Activated CD4-positive, alpha-beta T cell treated with anti-CD3 and anti-CD28 coated beads, Interleukin-2, amount 50 U/mL, for 16 hours (primary cell): ENCODE results near the gene PCGF3.
"Not testable (repeated sequence)": the region's sequence is repeated elsewhere in the genome, so short reads cannot be mapped to it uniquely, and the experiment has no call there.

Experiments
- DNase-seq: peaks from one replicate; pipeline ENCODE4 v3.0.0-alpha.2; 2020

PCGF3 gene

DNA sequence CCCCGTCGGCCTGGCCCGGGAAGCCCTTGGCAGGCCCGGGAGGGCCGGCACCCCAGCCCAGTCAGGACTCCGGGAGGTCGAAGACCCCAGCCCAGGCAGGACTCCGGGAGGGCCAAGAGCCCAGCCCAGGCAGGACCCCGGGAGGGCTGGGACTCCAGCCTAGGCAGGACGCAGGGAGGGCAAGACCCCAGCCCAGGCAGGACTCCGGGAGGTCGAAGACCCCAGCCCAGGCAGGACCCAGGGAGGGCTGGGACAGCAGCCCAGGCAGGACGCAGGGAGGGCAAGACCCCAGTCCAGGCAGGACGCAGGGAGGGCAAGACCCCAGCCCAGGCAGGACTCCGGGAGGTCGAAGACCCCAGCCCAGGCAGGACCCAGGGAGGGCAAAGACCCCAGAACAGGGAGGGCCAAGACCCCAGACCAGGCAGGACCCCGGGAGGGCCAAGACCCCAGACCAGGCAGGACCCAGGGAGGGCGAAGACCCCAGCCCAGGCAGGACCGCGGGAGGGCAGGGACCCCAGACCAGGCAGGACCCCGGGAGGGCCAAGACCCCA, 526 bp downstream of the PCGF3 start:
- not testable (repeated sequence) for DNase-seq

DNA sequence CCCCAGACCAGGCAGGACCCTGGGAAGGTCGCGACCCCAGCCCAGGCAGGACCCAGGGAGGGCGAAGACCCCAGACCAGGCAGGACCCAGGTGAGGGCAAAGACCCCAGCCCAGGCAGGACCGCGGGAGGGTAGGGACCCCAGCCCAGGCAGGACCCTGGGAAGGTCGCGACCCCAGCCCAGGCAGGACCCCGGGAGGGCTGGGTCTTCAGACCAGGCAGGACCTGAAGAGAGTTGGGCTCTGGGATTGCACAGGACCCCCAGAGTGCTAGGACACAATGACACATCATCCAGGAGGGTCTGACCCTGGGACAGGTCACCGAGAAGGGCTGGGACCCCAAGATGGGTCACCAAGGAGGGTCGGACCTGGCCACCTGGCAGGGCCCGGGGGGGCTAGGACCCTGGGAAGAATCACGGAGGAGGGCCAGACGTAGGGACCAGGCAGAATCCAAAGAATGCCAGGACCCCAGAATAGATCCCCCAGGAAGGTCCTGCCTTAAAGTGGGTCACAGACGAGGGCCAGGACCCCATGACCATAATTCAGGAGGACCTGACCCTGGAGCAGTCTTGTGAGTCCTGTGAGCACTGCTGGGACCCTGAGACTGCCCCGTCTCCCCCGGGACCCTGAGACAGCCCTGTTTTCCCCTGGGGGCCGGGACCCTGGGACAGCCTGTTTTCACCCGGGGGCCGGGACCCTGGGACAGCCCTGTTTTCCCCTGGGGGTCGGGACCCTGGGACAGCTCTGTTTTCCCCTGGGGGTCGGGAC, 1.4 kb downstream of the PCGF3 start:
- no peak for DNase-seq

DNA sequence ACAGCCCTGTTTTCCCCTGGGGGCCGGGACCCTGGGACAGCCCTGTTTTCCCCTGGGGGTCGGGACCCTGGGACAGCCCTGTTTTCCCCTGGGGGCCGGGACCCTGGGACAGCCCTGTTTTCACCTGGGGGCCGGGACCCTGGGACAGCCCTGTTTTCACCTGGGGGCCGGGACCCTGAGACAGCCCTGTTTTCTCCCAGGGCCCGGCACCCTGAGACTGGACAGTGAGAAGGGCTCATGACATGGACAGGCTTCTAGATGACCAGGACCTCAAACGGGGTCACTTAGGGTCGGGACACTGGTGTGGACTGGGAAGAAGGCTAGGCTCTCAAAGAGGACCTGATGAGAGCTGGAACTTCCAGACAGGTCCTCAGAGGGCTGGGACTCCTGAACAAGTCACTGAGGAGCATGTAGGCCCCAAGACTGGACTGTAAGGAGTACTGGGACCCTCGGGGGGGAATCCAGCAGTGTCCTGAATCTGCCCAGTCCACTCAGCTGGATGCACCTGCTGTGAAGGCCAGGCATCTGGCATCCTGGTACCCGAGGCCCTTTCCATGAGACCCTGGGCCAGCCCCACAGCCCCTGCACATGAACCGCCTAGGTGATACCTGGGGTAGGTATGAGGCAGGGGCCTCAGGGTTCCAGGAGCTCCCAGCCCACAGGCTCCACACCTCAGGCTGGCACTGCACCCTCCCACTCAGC, 2.4 kb downstream of the PCGF3 start:
- no peak for DNase-seq

DNA sequence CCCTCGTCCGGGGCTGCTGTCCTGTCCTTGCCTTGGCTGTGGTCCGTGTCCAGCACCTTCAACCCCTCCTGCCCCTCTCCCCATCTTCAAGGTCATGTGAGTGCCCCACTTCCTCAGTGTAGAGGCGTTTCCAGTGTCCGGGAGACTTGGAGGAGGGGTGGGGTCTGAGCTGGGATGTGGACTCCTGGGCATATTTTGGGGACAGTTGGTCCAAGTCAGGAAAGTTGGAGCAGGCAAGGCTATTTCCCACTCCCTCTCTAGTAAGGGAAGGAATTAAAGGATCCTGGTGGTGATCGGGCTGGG, 3.0 kb downstream of the PCGF3 start:
- DNase-seq, result no peak

DNA sequence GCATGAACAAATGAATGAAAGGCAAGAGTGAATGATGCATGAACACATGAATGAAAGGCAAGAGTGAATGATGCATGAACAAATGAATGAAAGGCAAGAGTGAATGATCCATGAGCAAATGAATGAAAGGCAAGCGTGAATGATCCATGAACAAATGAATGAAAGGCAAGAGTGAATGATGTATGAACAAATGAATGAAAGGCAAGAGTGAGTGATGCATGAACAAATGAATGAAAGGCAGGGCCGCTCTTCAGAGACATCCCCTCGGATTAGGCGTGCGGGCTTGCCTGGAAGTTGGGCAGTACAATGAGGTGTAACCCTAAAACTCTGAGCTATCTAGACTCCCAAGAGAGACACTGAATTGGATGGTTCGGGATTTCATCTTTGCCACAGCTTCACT, 3.7 kb downstream of the PCGF3 start:
- no peak for DNase-seq

DNA sequence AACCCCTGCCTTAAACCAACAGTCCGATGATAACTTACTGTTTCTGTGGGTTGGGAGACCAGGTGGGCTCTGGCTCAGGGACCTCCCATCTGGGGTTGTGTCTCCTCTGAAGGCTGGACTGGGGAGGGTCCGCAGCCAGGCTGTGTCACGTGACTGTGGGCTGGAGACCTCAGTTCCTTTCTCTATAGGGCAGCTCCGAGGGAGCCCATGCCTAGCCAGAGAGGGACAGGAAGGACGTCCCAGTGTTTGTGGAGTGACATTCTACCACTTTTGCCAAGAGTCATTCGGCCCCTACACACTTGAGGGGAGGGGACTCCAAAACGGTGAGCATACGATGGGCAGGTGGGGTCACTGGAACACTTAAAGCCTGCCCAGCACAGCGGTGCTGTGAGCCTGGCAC, 4.5 kb downstream of the PCGF3 start:
- DNase-seq, result no peak

DNA sequence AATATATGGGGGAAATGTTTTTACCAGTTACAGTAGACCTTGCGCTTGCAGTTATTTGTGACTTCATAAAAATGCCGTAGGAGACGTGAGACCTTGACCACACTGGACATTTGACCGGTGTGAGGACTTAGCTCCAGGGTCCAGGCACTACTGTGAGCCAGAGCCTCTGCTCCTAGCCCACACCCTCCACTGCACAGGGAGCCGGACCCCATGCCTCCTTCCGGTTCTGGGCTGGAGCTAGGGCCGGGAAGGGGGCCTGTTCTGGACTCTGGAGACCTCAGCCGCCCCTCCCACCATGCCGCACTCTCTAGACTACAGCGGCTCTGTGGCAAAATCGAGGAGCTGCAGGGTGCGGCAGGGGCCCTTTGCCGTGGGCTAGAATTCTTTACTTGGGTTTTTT, 5.3 kb downstream of the PCGF3 start:
- DNase-seq, result no peak

DNA sequence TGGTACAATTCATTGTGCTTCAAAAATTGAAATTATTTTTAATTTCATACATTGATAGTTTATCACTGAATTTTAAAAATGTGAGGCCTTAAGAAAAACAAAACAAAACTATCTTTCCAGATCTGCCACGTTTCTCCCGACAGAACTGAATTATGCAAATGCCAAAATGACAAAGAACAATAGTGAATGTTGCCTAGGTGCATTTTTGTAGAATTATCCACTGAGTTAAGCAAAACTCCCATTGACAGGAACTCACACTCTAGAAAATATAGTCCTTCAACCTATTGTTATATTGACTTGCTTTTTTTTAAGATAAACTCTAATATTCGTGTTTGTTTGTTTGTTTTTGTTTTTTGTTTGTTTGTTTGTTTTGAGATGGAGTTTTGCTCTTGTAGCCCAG, 6.5 kb downstream of the PCGF3 start:
- DNase-seq, result no peak

DNA sequence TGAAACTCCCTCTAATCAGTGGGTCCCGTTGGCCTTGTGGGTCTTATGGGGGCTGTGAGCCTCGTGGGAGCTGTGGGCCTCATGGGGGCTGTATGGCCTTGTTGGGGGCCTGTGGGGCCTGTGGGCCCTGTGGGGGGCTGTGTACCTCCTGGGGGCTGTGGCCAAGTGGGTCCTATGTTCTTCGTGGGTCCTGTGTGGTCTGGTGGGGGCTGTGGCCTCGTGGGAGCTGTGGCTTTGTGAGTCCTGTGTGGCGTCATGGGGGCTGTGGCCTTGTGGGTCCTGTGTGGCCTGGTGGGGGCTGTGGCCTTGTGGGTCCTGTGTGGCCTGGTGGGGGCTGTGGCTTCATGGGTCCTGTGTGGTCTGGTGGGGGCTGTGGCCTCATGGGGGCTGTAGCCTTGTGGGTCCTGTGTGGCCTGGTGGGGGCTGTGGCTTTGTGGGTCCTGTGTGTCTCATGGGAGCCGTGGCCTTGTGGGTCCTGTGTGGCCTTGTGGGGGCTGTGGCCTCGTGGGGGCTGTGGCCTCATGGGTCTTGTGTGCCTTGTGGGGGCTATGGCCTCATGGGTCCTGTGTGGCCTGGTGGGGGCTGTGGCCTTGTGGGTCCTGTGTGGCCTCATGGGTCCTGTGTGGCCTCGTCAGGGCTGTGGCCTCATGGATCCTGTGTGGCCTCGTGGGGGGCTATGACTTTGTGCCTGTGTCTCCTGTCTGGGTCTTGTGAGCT, 7.4 kb downstream of the PCGF3 start:
- DNase-seq, result no peak

DNA sequence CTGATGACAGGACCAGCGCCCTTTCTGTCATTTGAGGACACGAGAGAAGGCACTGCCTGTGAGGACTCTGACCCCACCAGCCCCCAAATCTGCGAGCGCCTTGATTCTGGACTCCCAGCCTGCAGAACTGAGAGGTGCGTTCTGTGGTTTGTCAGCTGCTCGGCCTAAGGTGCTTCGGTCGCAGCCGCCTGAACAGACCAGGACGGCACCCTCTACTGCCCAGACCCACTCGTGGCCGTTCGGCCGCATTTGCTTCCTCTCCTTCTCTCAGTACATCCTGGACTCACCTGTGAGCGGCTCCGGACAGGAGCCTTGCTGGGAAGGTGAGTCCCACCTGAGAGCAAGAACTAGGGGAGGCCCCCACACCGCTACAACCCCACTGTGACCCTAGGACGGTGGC, 8.5 kb downstream of the PCGF3 start:
- no peak for DNase-seq

DNA sequence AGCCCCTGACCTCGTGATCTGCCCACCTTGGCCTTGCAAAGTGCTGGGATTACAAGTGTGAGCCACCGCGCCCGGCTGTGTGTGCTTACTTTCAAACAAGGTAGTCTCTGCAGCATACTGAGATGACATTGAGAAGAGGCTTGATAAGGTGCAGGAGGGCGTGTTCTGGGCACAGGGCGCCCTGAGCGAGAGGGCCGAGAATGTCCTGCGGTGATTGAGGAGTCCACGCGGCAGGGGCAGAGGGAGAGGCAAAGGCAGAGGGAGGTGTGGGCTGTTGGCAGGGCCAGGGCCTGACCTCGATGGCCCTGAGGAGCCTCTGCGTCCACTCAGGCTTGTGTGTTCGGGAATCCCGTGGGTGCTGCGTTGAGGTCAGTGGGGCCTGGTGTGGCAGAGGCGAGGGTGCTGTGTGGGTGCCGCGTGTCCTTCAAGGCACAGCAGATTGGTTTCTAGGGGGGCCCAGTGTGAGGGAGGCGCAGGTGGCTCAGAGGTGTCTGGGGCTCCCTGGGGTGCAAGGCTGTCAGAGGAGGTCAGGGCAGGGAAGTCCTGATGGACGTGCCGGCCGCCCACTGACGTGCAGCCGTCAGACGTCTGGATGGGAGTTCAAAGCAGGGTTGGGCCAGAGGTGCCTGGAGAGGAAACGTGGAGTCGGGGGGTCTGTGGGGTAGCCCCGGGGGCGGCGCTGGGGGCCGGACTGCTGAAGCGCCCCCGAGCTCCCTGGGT, 12.1 kb downstream of the PCGF3 start:
- no peak for DNase-seq

DNA sequence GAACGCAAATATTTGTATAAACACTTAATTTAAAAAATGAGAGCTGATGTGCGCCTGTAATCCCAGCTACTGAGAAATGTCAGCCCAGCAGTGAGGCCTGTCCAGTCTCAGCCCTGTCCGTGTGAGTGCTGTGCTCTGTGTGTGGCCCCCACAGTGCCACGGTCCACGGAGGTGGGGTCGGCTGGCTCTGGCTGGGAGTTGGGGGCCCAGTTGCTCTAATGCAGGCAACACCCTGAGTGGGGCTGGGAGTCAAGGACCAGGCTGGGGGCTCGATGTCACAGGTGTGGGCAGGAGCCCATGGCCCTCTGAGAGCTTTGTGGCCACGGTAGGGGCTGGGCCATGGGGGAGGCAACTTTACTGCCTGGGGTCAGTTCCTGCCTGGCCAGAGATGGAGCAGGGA, 12.8 kb downstream of the PCGF3 start:
- DNase-seq, result no peak

DNA sequence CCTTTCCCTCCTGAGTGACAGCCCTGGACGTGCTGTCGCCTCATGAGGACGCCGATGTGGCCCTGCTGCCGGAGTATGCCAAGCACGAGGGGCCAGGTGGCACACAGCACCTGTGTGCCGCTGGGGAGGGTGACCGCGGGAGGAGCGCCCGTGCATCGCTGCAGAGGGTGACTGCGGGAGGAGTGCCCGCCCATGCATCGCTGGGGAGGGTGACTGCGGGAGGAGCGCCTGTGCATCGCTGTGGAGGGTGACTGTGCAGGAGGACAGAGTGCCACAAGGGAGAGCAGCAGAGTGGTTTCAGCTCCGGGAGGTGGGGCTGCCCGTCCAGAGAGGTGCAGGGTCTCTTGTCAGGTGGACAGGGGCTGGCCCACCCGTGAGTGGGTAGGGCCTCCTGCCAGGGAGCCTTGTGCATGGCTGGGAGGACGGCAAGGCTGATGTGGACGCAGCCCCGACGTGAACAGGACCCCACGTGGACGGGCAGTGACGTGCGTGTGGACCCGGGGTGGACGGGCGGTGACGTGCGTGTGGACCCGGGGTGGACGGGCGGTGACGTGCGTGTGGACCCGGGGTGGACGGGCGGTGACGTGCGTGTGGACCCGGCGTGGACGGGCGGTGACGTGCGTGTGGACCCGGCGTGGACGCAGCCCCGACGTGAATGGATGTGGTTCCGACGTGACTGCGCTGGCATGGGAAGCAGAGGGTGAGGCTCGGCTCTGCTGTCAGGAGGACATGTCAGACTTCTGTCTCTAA, 14.7 kb downstream of the PCGF3 start:
- no peak for DNase-seq

DNA sequence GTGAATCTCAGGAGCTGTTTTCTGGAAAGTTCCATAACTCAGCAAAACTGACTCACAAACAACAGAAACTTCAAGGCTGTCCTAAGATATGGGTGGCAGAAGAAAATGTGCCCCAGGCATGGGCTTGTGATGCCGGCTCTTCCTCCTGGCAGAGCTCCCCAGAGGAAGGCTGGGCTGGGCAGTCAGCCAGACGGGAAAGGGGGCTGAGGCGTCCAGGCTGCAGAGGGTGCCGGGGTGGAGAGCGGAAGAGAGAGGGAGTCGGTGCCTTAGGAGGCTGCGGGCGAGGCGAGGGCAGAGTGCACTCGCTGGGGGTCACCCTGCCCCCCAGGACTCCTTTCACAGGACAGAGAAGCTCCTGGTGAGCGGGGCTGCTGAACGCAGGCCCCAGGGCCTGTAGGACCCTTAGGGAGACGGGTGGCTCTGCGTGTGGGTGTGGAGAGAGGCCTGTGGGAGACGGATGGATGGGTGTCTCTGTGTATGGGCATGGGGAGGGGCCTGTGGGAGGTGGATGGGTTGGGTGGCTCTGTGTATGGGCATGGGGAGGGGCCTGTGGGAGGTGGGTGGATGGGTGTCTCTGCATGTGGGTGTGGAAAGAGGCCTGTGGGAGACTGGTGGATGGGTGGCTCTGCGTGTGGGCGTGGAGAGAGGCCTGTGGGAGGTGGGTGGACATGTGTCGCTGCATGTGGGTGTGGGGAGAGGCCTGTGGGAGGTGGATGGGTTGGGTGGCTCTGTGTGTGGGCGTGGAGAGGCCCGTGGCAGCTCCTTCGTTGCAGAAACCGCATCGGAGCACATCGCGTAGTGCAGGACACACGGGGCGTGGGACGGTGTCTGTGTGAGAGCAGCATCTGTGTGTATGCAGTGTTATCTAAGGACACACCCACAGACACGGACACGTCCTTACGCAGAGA, 15.9 kb downstream of the PCGF3 start:
- DNase-seq, result no peak

DNA sequence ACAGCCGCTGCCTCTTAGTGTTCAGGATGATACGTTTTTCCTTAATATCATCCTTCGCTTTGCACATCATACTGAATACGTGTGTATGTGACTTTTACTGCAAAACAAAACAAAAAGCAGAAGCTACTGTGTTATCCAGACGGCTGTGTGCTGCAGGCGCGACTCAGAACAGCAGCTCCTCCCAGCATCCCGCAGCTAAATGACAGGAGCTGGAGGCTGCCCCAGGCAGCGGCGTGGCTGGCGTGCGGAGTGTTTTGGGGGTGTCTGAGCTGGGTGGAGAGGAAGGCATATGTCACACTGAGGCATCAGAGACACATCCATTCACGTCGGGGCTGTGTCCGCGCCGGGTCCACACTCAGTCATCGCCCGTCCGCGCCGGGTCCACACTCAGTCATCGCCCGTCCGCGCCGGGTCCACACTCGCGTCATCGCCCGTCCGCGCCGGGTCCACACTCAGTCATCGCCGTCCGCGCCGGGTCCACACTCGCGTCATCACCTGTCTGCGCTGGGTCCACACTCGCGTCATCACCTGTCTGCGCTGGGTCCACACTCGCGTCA, 16.6 kb downstream of the PCGF3 start:
- no peak for DNase-seq

DNA sequence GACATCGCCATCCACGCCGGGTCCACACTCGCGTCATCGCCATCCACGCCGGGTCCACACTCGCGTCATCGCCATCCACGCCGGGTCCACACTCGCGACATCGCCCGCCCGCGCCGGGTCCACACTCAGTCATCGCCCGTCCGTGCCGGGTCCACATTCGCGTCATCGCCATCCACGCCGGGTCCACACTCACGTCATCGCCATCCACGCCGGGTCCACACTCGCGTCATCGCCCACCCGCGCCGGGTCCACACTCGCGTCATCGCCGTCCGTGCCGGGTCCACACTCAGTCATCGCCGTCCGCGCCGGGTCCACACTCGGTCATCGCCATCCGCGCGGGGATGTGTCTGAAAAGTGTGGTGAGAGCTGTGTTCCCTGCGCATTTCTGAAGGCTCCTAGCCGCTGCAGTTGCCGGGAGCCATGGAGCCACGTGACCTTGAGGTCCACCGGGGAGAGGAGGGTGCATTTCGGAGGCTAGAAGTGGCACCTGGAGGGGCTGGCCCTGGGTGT, 17.3 kb downstream of the PCGF3 start:
- DNase-seq, result no peak

DNA sequence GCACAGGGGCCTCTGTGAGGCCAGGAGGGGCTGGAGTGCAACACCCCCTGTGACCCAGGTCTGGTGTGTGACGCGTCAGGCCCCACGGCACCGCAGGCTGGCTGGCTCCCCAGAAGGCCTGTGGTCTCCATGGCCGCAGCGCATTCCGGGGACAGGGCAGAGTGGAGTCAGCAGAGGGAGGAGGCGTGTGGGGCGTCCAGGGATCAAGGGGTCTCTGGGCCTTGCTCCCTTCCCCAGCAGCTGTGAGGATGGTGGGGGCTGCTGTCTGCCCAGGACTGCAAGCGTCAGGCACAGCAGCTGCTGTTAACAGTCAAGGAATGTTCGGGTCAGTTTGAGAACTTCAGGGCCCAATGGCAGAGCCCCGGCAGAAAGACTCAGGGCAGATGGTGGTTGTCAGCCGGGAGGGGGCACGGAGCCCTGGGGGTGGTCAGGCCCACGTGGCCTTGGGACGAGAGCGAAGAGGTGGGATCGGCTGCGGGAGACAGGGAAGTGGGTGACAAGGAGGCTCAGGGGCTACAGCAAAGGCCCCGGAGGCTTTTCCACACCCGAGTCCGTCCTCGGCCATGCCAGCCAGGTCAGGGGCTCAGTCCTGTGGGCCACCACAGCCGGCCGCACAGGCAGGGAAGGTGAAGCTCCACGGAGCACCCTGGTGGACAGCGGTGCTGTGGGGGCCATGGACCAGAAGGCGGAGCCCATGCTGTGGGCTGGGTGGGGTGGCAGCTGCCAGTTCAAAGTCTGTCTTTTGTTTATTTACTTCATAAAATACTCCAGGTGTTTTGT, 18.3 kb downstream of the PCGF3 start:
- no peak for DNase-seq

DNA sequence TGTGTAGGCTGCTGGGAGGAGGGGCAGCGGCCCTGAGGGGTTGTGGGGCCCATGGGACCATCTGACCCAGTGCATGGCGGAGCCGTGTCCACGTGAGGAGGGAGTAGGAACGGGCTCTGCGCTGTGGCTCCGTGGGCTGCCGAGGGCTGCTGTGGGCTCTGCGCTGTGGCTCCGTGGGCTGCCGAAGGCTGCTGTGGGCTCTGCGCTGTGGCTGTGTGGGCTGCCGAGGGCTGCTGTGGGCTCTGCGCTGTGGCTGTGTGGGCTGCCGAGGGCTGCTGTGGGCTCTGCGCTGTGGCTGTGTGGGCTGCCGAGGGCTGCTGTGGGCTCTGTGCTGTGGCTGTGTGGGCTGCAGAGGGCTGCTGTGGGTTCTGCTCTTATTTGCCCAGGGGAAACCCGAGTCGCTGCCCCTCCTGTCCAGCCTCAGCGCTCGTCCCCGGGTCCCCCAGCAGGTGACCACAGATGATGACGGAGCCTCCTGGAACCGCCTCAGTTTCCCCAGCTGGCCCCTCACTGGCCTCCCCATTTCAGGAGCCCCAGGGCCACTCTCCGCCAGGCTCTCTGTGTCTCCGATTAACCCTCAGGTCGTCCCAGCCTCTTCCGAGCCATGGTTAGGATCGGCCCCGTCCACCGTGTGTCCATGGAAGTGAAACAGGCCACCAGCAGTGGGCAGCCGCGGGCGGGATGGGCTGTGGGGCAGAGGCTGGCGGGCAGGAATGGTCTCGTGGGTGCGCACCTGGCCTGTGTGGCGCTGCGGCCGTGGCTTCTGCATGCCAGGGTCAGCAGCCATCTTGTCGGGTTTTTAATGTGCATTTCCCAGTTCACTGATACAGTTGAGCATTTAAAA, 20.0 kb downstream of the PCGF3 start:
- DNase-seq, result no peak

DNA sequence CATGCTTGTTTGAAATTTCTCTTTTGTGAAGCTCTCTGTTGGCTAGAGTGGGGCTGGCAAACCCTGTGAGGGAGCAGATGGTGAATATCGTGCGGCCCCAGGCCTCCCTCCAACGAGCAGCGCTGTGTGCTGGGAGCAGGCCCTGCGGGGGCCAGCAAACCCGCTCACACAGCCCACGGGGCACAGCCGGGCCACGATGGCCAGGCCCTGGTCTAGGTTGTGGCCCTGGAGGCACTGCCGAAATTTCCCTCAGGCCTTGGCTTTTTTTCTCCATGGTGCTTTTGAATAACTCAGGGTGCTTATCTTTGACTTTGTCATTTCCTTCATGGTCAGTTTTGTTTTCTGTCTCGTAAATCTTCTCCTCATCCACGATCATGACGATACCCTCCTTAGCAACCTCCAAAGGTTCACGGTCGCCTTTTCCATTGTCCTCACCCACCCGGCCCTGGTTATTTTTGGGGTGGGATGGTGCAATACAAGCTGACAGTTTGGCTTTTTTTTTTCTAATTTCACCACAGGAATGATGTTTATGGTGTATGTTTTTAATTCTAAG, 20.7 kb downstream of the PCGF3 start:
- no peak for DNase-seq
